HUES6 (cell line): ENCODE measurements around the gene UBE3C.
A peak's percentile ranks its signal among the peaks of the same experiment; 100 is the strongest.

ENCODE experiments used
- H3K27ac ChIP-seq: 2 replicates; pipeline ENCODE4 v1.7.0; 2013; ENCODE audit warnings: low read depth, mild to moderate bottlenecking, low read length, inconsistent platforms
- H3K27me3 ChIP-seq: 2 replicates; pipeline ENCODE4 v1.6.1; 2013; ENCODE audit warnings: low read length; ENCODE audit not compliant: control insufficient read depth, insufficient read depth
- H3K36me3 ChIP-seq: 2 replicates; pipeline ENCODE4 v1.6.1; 2013; ENCODE audit warnings: low read length; ENCODE audit not compliant: control insufficient read depth, insufficient read depth
- H3K4me1 ChIP-seq: 2 replicates; pipeline ENCODE4 v1.6.1; 2013; ENCODE audit warnings: low read length; ENCODE audit not compliant: control insufficient read depth, insufficient read depth
- H3K4me3 ChIP-seq: 2 replicates; pipeline ENCODE4 v1.5.1; 2013; ENCODE audit warnings: low read depth, low read length
- H3K9ac ChIP-seq: one replicate; pipeline ENCODE4 v1.6.1; 2013; ENCODE audit warnings: mild to moderate bottlenecking, low read length
- H3K9me3 ChIP-seq: 2 replicates; pipeline ENCODE4 v1.6.1; 2013; ENCODE audit warnings: low read depth, low read length; ENCODE audit not compliant: control insufficient read depth, insufficient read depth

Gene UBE3C

DNA sequence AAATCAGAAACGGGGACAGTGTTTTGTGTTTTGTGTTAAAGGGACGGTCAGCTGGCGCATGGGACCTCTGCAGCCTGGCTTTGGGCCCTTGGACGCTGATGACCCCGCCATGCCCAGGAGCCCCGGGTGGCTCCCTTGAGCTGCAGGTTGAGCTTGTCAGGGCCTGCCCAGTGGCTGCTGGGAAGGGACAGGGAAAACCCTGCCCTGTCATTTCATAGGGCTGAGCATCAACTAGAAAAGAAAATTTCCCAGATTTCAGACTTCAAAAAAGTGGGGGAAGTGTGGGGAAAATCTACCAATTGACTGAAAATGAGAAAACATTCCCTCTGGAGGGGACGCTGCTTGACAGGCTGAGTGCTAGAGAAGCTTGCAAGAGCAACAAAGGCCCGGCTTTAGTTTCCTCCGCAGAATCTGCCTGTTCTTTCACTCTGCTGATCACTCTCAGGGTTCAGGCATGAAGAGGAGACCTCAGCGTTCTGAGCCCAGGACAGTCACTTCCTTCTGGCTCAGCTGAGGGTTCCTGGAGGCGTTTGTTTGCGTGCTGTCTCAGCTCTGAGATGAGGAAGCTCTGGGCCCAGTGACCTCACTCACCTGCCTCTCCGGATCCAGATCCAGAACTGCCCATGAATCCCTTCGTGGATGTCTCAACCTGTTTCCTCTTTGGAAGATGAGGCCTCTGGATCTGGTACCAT is 179.4 kb downstream of the UBE3C start:
- Histone ChIP-seq H3K4me3 (no peak overlapping the region), H3K27me3 (no peaks in the 10 kb centered on the region), H3K9me3 (no peaks in the 10 kb centered on the region), H3K9ac (peak overlapping the region; percentile 44), H3K4me1 (peaks cover 9% of the 10 kb centered on the region; the same call in 1 of the 2 replicates), H3K36me3 (no peaks in the 10 kb centered on the region), H3K27ac (0 out of 2 replicates have a peak overlapping the region, but pooled peaks have one; percentile 5)
